IPS DF 6.9 (cell line): ENCODE measurements around the gene SRGAP2C.
"Not testable (repeated sequence)": the region's sequence is repeated elsewhere in the genome, so short reads cannot be mapped to it uniquely, and the experiment has no call there.

ENCODE experiments used
- DNase-seq: peaks from one replicate; pipeline ENCODE4 v3.0.0-alpha.2; 2013; ENCODE audit warnings: low read depth, low spot score
- H3K27ac ChIP-seq: one replicate; pipeline ENCODE4 v1.5.1; 2013; ENCODE audit warnings: low read length, control low read depth
- H3K27me3 ChIP-seq: 2 replicates; pipeline ENCODE4 v1.6.1; 2013; ENCODE audit warnings: mild to moderate bottlenecking, low read length; ENCODE audit not compliant: control insufficient read depth, insufficient read depth
- H3K36me3 ChIP-seq: 2 replicates; pipeline ENCODE4 v1.6.1; 2013; ENCODE audit warnings: low read length; ENCODE audit not compliant: control insufficient read depth, insufficient read depth
- H3K4me1 ChIP-seq: 2 replicates; pipeline ENCODE4 v1.6.1; 2013; ENCODE audit warnings: low read length; ENCODE audit not compliant: control insufficient read depth, insufficient read depth
- H3K4me3 ChIP-seq: 2 replicates; pipeline ENCODE4 v1.5.1; 2013; ENCODE audit warnings: mild to moderate bottlenecking, low read length
- H3K9me3 ChIP-seq: 2 replicates; pipeline ENCODE4 v1.6.1; 2013; ENCODE audit warnings: low read length, inconsistent platforms; ENCODE audit not compliant: control insufficient read depth, insufficient read depth
- WGBS: extraction: QIAGEN DNeasy Blood & Tissue Kit; methylation state at CpG from one replicate; pipeline ENCODE4 v1.1.7; 2013; ENCODE audit warnings: mixed read lengths, missing lambda C conversion rate; ENCODE audit not compliant: insufficient read length, insufficient coverage; 5-methylcytosine and 5-hydroxymethylcytosine counted together

The SRGAP2C gene

GRCh38 chr1:121262163-121262562, 77.4 kb downstream of the SRGAP2C start:
- not testable (repeated sequence) for H3K27ac ChIP-seq, DNase-seq, H3K4me1 ChIP-seq, H3K4me3 ChIP-seq, H3K36me3 ChIP-seq, H3K9me3 ChIP-seq, H3K27me3 ChIP-seq
- no CpG with 5 or more reads among the region's 2 CpGs for WGBS

DNA sequence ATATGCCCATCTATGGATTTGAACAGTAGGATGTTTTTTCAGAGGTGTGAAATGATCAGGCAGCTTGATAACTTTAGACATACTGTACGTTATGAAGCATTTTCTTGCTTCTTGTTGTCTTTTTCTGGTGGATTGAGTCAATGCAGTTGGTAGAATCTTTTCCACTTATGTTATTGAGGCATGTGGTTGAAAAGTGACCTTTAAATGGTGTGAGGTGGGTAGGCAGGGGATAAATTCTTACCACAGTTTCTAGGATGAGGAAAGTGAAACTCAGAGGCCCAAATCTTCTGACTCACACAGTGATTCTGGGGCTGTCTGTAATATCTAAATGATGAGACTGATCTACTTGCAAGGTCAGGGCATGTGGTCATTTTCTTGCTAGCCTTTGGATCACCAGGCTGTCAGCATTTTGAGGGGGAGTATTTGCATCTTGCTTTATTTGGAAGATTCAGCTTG, 79.0 kb downstream of the SRGAP2C start:
- not testable (repeated sequence) for H3K27ac ChIP-seq, H3K9me3 ChIP-seq, H3K4me3 ChIP-seq, H3K36me3 ChIP-seq, H3K4me1 ChIP-seq, H3K27me3 ChIP-seq, DNase-seq
- WGBS: no CpG with 5 or more reads among the region's 1 CpG

GRCh38 chr1:121267072-121267471, 82.3 kb downstream of the SRGAP2C start:
- not testable (repeated sequence) for H3K36me3 ChIP-seq, H3K9me3 ChIP-seq, H3K27ac ChIP-seq, H3K27me3 ChIP-seq, H3K4me3 ChIP-seq, H3K4me1 ChIP-seq, DNase-seq
- WGBS: no CpG with 5 or more reads among the region's 4 CpGs

DNA sequence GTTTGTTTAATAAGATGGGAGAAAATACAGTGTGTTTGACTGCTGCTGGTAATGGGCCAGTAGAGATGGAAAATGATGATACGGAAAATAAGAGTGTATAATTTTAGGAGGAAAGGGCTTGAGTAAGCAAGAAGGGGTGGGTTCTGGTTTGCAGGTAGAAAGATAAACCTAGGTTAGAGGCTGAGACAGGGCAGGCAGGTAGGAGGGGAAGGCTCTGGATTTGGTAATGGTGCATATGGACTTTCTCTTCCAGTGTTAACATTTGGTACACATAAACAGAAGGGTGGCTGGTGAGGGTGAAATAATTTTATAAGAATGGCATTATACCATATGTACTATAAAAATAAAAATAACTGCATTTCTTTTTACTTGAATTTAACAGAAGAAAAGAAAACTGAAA, 84.5 kb downstream of the SRGAP2C start:
- not testable (repeated sequence) for DNase-seq, H3K27me3 ChIP-seq, H3K9me3 ChIP-seq, H3K27ac ChIP-seq, H3K4me3 ChIP-seq, H3K36me3 ChIP-seq, H3K4me1 ChIP-seq
- no CpG with 5 or more reads among the region's 1 CpG for WGBS

- H3K4me3 ChIP-seq, DNase-seq, H3K27ac ChIP-seq, H3K27me3 ChIP-seq, H3K36me3 ChIP-seq, H3K9me3 ChIP-seq, H3K4me1 ChIP-seq: not testable (repeated sequence)
- WGBS: no CpG with 5 or more reads among the region's 3 CpGs
Observed at GRCh38 chr1:121269973-121270372, 85.2 kb downstream of the SRGAP2C start.

DNA sequence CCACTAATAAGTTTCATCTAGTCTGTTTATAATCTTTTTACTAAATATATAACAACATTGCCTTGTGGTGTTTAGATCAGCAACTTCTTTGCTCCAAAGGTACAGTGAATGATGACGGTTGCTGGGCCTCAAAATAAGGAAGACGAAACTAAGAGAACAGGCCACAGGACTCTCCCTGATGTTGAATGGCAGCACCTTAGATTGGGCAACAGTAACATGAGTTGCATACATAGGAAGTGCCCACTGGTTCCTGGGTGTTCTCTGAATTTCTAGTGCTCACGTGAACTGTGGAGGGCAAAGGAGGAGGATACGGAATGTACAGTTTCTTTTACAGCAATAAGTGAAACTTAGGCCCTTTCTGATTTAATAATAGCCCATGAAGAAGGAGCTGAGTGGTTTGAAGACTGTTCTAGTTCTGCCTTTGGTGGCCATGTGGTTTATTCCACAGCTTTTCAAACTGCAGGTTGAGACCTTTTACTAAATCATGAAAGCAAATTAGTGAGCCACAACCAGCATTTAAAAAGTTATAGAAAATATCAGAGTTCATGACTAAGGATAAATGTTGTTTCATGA, 86.5 kb downstream of the SRGAP2C start:
- not testable (repeated sequence) for H3K27me3 ChIP-seq, H3K4me3 ChIP-seq, H3K36me3 ChIP-seq, H3K9me3 ChIP-seq, H3K4me1 ChIP-seq, DNase-seq, H3K27ac ChIP-seq
- WGBS: no CpG with 5 or more reads among the region's 4 CpGs

GRCh38 chr1:121275435-121275834, 90.7 kb downstream of the SRGAP2C start:
- not testable (repeated sequence) for H3K27me3 ChIP-seq, H3K9me3 ChIP-seq, DNase-seq, H3K4me3 ChIP-seq, H3K27ac ChIP-seq, H3K4me1 ChIP-seq, H3K36me3 ChIP-seq
- no CpG with 5 or more reads among the region's 2 CpGs for WGBS

GRCh38 chr1:121278202-121278601, 93.4 kb downstream of the SRGAP2C start:
- not testable (repeated sequence) for H3K4me1 ChIP-seq, H3K4me3 ChIP-seq, H3K27ac ChIP-seq, H3K9me3 ChIP-seq, DNase-seq, H3K27me3 ChIP-seq, H3K36me3 ChIP-seq
- WGBS: no CpG with 5 or more reads among the region's 3 CpGs

- H3K27ac ChIP-seq, H3K27me3 ChIP-seq, H3K4me1 ChIP-seq, H3K36me3 ChIP-seq, H3K9me3 ChIP-seq, H3K4me3 ChIP-seq, DNase-seq: not testable (repeated sequence)
- WGBS: no CpG with 5 or more reads among the region's 4 CpGs
Observed at GRCh38 chr1:121278777-121279547, 94.2 kb downstream of the SRGAP2C start.

DNA sequence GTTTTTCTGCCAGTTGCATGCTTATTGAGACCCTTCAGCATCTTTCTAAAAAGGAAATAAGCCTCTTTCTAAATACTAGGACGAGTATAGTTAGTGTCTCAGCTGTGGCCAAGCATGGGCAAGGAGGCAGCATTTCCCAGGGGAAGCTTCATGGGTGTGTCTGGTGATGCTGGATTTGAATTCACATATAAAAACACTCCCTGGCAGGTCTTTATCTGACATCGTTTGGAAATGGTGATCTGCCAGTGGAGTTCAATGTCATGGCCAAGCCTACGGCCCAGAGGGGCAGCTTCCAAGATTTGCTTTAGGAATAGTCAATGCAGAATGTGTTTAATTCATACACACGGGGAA, 94.7 kb downstream of the SRGAP2C start:
- H3K36me3 ChIP-seq, H3K27ac ChIP-seq, H3K27me3 ChIP-seq, DNase-seq, H3K9me3 ChIP-seq, H3K4me3 ChIP-seq, H3K4me1 ChIP-seq: not testable (repeated sequence)
- WGBS: no CpG with 5 or more reads among the region's 4 CpGs

DNA sequence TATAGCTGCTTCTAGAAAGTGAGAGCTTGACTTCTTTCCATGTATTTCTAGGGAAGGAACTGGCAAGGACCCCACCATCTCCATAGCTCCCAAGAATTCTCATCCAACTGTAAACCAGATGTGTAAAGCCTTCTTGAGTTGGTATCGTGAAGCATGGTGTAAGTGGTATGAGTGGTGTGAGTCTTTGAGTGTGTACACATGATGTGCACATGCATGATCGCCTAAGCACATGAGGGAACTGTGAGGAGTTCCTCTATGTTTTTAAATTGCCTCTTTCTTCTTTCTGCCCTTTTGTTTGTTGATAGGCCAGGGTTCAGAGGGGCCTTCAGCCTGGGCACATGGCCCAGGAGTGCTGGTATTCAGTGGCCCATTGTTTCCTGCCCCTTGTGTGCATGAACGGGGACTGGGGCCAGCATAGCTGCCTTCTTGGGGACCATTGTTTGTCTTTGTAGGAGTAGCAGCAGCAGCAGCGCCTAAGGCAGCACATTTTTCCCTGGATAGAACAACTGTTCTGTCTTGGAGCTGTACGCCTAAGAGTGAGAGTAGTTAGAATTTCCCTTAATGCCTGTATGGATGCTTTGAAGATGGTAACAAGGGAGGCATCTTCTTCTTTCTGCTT, 96.0 kb downstream of the SRGAP2C start:
- H3K4me1 ChIP-seq, H3K27ac ChIP-seq, H3K9me3 ChIP-seq, H3K36me3 ChIP-seq, H3K4me3 ChIP-seq, H3K27me3 ChIP-seq, DNase-seq: not testable (repeated sequence)
- WGBS: no CpG with 5 or more reads among the region's 5 CpGs
